K562 (cell line): Measurements from ENCODE around the gene MN1. TPM values are rescaled to one million over a fixed set of nuclear protein-coding genes. Genes with fewer than 3 reads are reported as not detected.

ENCODE experiments used
- ATAC-seq: fragments of 200-7000 bp; cut with Tn5 transposase; 3 replicates; pipeline ENCODE4 v1.9.1; 2020; ENCODE audit warnings: moderate library complexity
- BruUV-seq: library from RNA; stranded (reverse); fragments of 400-500 nt; replicated peaks from 2 replicates; lab custom pipeline; 2021; lab: Mats Ljungman, UMichigan
- CTCF ChIA-PET: fragments of 300-600 bp; formaldehyde crosslinking; extraction: SDS; loops from one replicate; lab custom pipeline; 2021; ENCODE audit warnings: low intra/inter-chr PET ratio; lab: Yijun Ruan, JAX
- POLR2A ChIA-PET: fragments of 300-600, 350-650 bp; sonication (Branson Sonifier 250); formaldehyde crosslinking; extraction: SDS; loops from one replicate; lab custom pipeline; 2021; ENCODE audit warnings: antibody characterized with exemption, inconsistent platforms; lab: Yijun Ruan, JAX
- DNase-seq, 4 experiments: peaks; one replicate each; pipeline versions ENCODE4 v3.0.0 to v3.0.0-alpha.2; 2011 to 2018; ENCODE audit warnings: low spot score in 3 of 4, mixed read lengths in 3 of 4; ENCODE audit errors: extremely low read depth in 1 of 4
- FAIRE-seq: peaks from 2 replicates; lab custom pipeline; 2011; peaks lifted over from hg19 to GRCh38; lab: Jason Lieb, UNC
- H2AFZ ChIP-seq: 2 replicates; pipeline ENCODE4 v1.6.0; 2011; ENCODE audit warnings: low read depth, low read length, control low read depth, inconsistent platforms
- H3K27ac ChIP-seq: fragments of 200-600 bp; 3 replicates; pipeline ENCODE4 v1.8.0; 2011; ENCODE audit warnings: low read depth, mild to moderate bottlenecking, control low read depth, inconsistent platforms, low read length, moderate library complexity, mixed read lengths; ENCODE audit errors: extremely low read depth
- H3K27me3 ChIP-seq, 2 experiments: fragments of 300-600 bp in 1 of 2; 2 replicates in 1 of 2; 3 replicates in 1 of 2; pipeline versions ENCODE4 v1.6.0 to v1.8.0; 2011; ENCODE audit warnings: inconsistent platforms in 2 of 2, low read length in 2 of 2, mild to moderate bottlenecking in 1 of 2, mixed read lengths in 1 of 2, moderate library complexity in 1 of 2; ENCODE audit not compliant: control insufficient read depth in 2 of 2, insufficient read depth in 2 of 2
- H3K36me3 ChIP-seq: fragments of 300-600 bp; 3 replicates; pipeline ENCODE4 v1.8.0; 2011; ENCODE audit warnings: mild to moderate bottlenecking, low read length, inconsistent platforms; ENCODE audit not compliant: control insufficient read depth, insufficient read depth
- H3K4me1 ChIP-seq, 2 experiments: fragments of 200-600 bp in 1 of 2; replicated peaks in 1 of 2; 2 replicates in 1 of 2; 3 replicates in 1 of 2; pipeline versions ENCODE4 v1.5.1 to v1.8.0; 2011; ENCODE audit warnings: inconsistent platforms in 2 of 2, low read length in 2 of 2, mild to moderate bottlenecking in 1 of 2, mixed read lengths in 1 of 2, moderate library complexity in 1 of 2; ENCODE audit not compliant: control insufficient read depth in 2 of 2, insufficient read depth in 2 of 2
- H3K4me2 ChIP-seq: 2 replicates; pipeline ENCODE4 v1.6.1; 2011; ENCODE audit warnings: low read length, control low read depth, inconsistent platforms, mixed read lengths; ENCODE audit not compliant: insufficient read depth
- H3K4me3 ChIP-seq: fragments of 200-600 bp; sonication (generic), shearing (Covaris generic); 2 replicates; pipeline ENCODE4 v1.5.1; 2016; ENCODE audit warnings: control low read depth, inconsistent platforms
- H3K79me2 ChIP-seq: fragments of 200-600 bp; 3 replicates; pipeline ENCODE4 v1.8.0; 2011; ENCODE audit warnings: low read length, inconsistent platforms; ENCODE audit not compliant: control insufficient read depth, insufficient read depth
- H3K9ac ChIP-seq, 2 experiments: 2 replicates each; pipeline versions ENCODE4 v1.6.0 to v1.6.1; 2011; ENCODE audit warnings: low read depth in 2 of 2, low read length in 2 of 2, control low read depth in 1 of 2, inconsistent platforms in 1 of 2, mild to moderate bottlenecking in 1 of 2, mixed read lengths in 1 of 2; ENCODE audit not compliant: insufficient read depth in 1 of 2
- H3K9me1 ChIP-seq: one replicate; pipeline ENCODE4 v1.6.0; 2011; ENCODE audit warnings: inconsistent platforms, mild to moderate bottlenecking, low read length, moderate library complexity; ENCODE audit not compliant: control insufficient read depth, insufficient read depth
- H3K9me3 ChIP-seq: replicated peaks from 2 replicates; pipeline ENCODE4 v1.5.1; 2011; ENCODE audit warnings: low read depth, low read length, inconsistent platforms; ENCODE audit not compliant: control insufficient read depth, insufficient read depth
- H4K20me1 ChIP-seq: replicated peaks from 2 replicates; pipeline ENCODE4 v1.6.1; 2011; ENCODE audit warnings: low read length, inconsistent platforms, mixed read lengths; ENCODE audit not compliant: control insufficient read depth, insufficient read depth
- GATAD2A ChIP-seq: fragments of 450-650 bp; IDR thresholded peaks from 2 replicates; pipeline ENCODE4 v1.6.1; 2017
- GTF2B ChIP-seq: IDR thresholded peaks from 2 replicates; pipeline ENCODE4 v1.6.1; 2011; ENCODE audit not compliant: insufficient read length; ENCODE audit errors: extremely low read depth
- HNRNPK ChIP-seq: fragments of 200-400 bp; formaldehyde crosslinking; IDR thresholded peaks from one replicate; pipeline ENCODE4 v1.6.1; 2018; ENCODE audit warnings: mild to moderate bottlenecking, low read depth, low read length; ENCODE audit not compliant: poor library complexity, severe bottlenecking
- KDM4B ChIP-seq, 2 experiments: fragments of 450-650 bp in 1 of 2; sonication (generic) in 1 of 2; IDR thresholded peaks; 2 replicates each; pipeline ENCODE4 v1.6.1; 2016 to 2017; ENCODE audit warnings: borderline replicate concordance in 2 of 2, antibody characterized with exemption in 1 of 2, low read depth in 1 of 2, mild to moderate bottlenecking in 1 of 2
- WHSC1 ChIP-seq: IDR thresholded peaks from one replicate; pipeline ENCODE4 v1.6.1; 2012; ENCODE audit warnings: low read length, control low read depth, inconsistent platforms
- ZBTB7A ChIP-seq: IDR thresholded peaks from 2 replicates; pipeline ENCODE4 v1.6.1; 2011; ENCODE audit warnings: low read depth, mild to moderate bottlenecking, low read length, moderate library complexity, borderline replicate concordance; ENCODE audit not compliant: control insufficient read depth
- WGBS: fragments of 100-300 bp; shearing (Covaris generic); methylation state at CpG from one replicate; pipeline ENCODE4 v1.1.6; 2016; ENCODE audit warnings: low coverage, mixed read lengths; ENCODE audit not compliant: insufficient coverage; ENCODE audit errors: missing lambda C conversion rate; 5-methylcytosine and 5-hydroxymethylcytosine counted together
- in situ Hi-C: fragments of 300-500 bp; cut with MboI; formaldehyde crosslinking; loops from 4 replicates; pipeline ENCODE4 v1.15.0; 2018; ENCODE audit warnings: inconsistent platforms, mixed read lengths
- intact Hi-C: fragments of 100-400 bp; cut with micrococcal nuclease; formaldehyde crosslinking; loops from 2 replicates; pipeline ENCODE4 v1.14.2; 2022
- polyA plus RNA-seq, 8 experiments: library from polyadenylated mRNA; depleted of rRNA in 4 of 8; stranded (reverse) in 5 of 8; unstranded in 3 of 8; fragments of >200 nt; fragmentation: Nextera tagmentation in 2 of 8; fragmentation: Illumina TruSeq in 1 of 8; extraction: Ambion mirVana in 2 of 8; extraction: Trizol in 1 of 8; gene quantifications; 2 replicates each; pipeline versions ENCODE4 v1.2.1 to v1.2.3, GENCODE V29; 2011 to 2014; ENCODE audit warnings: inconsistent platforms in 1 of 8, missing spikeins in 1 of 8
- total RNA-seq, 7 experiments: library from RNA; depleted of rRNA in 6 of 7; stranded (reverse); fragments of >200 nt in 6 of 7; fragmentation: Illumina TruSeq in 2 of 7; extraction: Trizol in 2 of 7; gene quantifications; 2 replicates each; pipeline versions ENCODE4 v1.2.1 to v1.2.3, GENCODE V29; 2011 to 2021; ENCODE audit warnings: low replicate concordance in 1 of 7
- TF ChIP-seq, protein P1 (sequence below): sonication (generic); IDR thresholded peaks from 2 replicates; pipeline ENCODE4 v1.6.1; 2016
- TF ChIP-seq, protein P2 (sequence below), 2 experiments: fragments of 450-650 bp; IDR thresholded peaks; 2 replicates each; pipeline ENCODE4 v1.6.1; 2018; ENCODE audit warnings: mild to moderate bottlenecking in 2 of 2, low read depth in 1 of 2; ENCODE audit not compliant: partially characterized antibody in 2 of 2

Gene MN1
- total and polyA plus RNA-seq, 9 of the 15 experiments (the other 6 are each of a cell fraction or from before 2014, with no cell fraction given): under 0.01 to 0.05 (median 0.03) TPM; not detected in 5

GRCh38 chr22:27764722-27765236 lies 36.8 kb downstream of the MN1 start:
- Histone ChIP-seq H3K9me3 (no peaks in the 10 kb centered on the region), H3K79me2 (no peaks in the 10 kb centered on the region), H2AFZ (no peak overlapping the region), H3K27ac (no peak overlapping the region), H3K27me3 (peaks cover 0 to 22% of the 10 kb centered on the region in 2 experiments; a peak in 2 of 5 replicates), H3K36me3 (no peaks in the 10 kb centered on the region), H4K20me1 (no peaks in the 10 kb centered on the region), H3K4me1 (no peaks in the 10 kb centered on the region; a peak in 1 of 5 replicates), H3K9ac (no peak overlapping the region), H3K4me3 (no peak overlapping the region), H3K9me1 (no peaks in the 10 kb centered on the region), H3K4me2 (no peak overlapping the region)
- in situ Hi-C loops: no loop called here
- FAIRE-seq (no peak), DNase-seq (no peak), ATAC-seq (no peak)
- 0% methylated on average over 3 of the region's 3 CpGs for WGBS
- POLR2A ChIA-PET: no interaction called here
- no TSS peak for BruUV-seq
- intact Hi-C loops: no loop called here
- CTCF ChIA-PET: no interaction called here
- no peak for TF ChIP-seq HNRNPK
- no peak for TF ChIP-seq GATAD2A
- TF ChIP-seq, protein P1, sequence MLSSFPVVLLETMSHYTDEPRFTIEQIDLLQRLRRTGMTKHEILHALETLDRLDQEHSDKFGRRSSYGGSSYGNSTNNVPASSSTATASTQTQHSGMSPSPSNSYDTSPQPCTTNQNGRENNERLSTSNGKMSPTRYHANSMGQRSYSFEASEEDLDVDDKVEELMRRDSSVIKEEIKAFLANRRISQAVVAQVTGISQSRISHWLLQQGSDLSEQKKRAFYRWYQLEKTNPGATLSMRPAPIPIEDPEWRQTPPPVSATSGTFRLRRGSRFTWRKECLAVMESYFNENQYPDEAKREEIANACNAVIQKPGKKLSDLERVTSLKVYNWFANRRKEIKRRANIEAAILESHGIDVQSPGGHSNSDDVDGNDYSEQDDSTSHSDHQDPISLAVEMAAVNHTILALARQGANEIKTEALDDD: no peak
- TF ChIP-seq ZBTB7A: no peak
- TF ChIP-seq, protein P2, sequence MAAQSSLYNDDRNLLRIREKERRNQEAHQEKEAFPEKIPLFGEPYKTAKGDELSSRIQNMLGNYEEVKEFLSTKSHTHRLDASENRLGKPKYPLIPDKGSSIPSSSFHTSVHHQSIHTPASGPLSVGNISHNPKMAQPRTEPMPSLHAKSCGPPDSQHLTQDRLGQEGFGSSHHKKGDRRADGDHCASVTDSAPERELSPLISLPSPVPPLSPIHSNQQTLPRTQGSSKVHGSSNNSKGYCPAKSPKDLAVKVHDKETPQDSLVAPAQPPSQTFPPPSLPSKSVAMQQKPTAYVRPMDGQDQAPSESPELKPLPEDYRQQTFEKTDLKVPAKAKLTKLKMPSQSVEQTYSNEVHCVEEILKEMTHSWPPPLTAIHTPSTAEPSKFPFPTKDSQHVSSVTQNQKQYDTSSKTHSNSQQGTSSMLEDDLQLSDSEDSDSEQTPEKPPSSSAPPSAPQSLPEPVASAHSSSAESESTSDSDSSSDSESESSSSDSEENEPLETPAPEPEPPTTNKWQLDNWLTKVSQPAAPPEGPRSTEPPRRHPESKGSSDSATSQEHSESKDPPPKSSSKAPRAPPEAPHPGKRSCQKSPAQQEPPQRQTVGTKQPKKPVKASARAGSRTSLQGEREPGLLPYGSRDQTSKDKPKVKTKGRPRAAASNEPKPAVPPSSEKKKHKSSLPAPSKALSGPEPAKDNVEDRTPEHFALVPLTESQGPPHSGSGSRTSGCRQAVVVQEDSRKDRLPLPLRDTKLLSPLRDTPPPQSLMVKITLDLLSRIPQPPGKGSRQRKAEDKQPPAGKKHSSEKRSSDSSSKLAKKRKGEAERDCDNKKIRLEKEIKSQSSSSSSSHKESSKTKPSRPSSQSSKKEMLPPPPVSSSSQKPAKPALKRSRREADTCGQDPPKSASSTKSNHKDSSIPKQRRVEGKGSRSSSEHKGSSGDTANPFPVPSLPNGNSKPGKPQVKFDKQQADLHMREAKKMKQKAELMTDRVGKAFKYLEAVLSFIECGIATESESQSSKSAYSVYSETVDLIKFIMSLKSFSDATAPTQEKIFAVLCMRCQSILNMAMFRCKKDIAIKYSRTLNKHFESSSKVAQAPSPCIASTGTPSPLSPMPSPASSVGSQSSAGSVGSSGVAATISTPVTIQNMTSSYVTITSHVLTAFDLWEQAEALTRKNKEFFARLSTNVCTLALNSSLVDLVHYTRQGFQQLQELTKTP (IDR thresholded peaks at IDR 0.05; ENCODE audit: low read depth in 1 of 2, partially characterized antibody in 2 of 2): no peak
- TF ChIP-seq WHSC1: no peak
- no peak for TF ChIP-seq KDM4B (IDR thresholded peaks at IDR 0.05; ENCODE audit: borderline replicate concordance in 2 of 2, low read depth in 1 of 2)
- no peak for TF ChIP-seq GTF2B
